ENCODE data around the gene HCN1.

Gene HCN1

DNA sequence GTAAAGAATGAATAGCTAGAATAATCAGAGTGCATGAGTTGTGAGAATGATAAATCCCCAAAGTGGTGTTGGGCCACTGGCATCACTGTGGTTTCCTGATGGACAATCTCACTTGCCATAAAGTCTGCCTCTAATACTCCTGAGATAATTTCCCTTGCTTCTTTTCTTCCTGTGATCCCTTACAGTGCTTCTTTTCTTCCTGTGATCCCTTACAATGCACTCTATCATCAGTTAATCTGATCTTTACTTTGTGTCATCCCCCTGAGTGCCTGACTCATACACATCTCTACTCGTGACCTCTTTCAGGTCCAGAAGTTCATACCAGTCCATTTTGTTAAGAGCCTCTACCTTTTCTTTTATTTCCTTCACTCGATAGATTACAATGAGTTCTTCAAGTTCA is 418.3 kb downstream of the HCN1 start:
- Histone ChIP-seq H3K9me3 (ENCODE audit: insufficient read depth, low read depth, low read length) (peaks cover 11% of the 10 kb centered on the region), H3K27me3 (ENCODE audit: insufficient read depth, low read length) (no peaks in the 10 kb centered on the region), H3K27ac (ENCODE audit: low read length) (no peak overlapping the region), H3K9ac (ENCODE audit: low read depth, low read length) (no peak overlapping the region), H3K4me3 (ENCODE audit: low read length) (no peak overlapping the region), H3K4me1 (ENCODE audit: insufficient read depth, low read length) (peaks cover 14% of the 10 kb centered on the region; the same call in 1 of the 2 replicates), H3K36me3 (ENCODE audit: insufficient read depth, low read depth, low read length) (peaks cover 6% of the 10 kb centered on the region; the same call in 1 of the 2 replicates)

DNA sequence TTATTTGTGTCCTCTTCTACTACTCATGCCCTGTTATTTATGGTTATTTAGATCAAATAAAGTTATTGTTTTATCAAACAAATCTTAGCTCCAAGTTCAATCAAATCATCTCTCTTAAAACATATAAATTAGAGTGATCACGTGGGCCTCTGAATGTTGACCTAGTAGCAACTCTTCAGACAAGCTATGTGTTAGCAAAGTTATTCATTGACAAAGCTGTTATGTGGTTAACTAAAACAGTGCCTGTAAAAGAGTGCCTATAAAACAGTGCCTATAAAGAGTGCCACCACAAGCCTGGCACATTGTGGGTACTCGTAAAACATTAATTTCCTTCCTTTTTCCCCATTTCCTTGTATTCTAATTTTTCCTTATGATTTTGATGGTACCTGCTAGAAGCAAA is 421.9 kb downstream of the HCN1 start:
- no peaks in the 10 kb centered on the region for H3K9me3 ChIP-seq (ENCODE audit: insufficient read depth, low read depth, low read length)
- no peaks in the 10 kb centered on the region for H3K27me3 ChIP-seq (ENCODE audit: insufficient read depth, low read length)
- H3K36me3 ChIP-seq (ENCODE audit: insufficient read depth, low read depth, low read length) = no peaks in the 10 kb centered on the region
- H3K9ac ChIP-seq (ENCODE audit: low read depth, low read length) = no peak overlapping the region
- H3K4me3 ChIP-seq (ENCODE audit: low read length) = no peak overlapping the region
- H3K27ac ChIP-seq (ENCODE audit: low read length) = no peak overlapping the region
- H3K4me1 ChIP-seq (ENCODE audit: insufficient read depth, low read length) = peaks cover 10% of the 10 kb centered on the region; the same call in 1 of the 2 replicates

DNA sequence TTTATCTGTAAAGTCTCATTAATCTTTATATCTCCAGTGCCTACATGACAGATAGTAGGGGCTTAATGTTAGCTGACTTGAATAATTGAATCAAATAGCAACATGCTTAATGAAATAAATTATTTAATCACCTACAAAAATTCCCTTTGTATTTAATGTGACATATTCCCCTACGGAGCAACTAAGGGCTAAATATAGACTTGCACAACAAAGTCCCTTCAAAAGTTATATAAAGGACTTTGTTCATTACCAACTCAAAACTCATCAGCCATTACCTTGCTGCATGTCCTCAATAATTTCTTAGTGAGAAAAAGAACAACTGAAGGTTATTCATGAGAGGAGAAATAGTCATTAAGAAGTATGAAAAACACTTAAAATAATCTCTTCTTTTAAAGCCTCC is 424.6 kb downstream of the HCN1 start:
- Histone ChIP-seq H3K36me3 (ENCODE audit: insufficient read depth, low read depth, low read length) (no peaks in the 10 kb centered on the region), H3K27ac (ENCODE audit: low read length) (no peak overlapping the region), H3K4me3 (ENCODE audit: low read length) (no peak overlapping the region), H3K27me3 (ENCODE audit: insufficient read depth, low read length) (no peaks in the 10 kb centered on the region), H3K9ac (ENCODE audit: low read depth, low read length) (no peak overlapping the region), H3K9me3 (ENCODE audit: insufficient read depth, low read depth, low read length) (no peaks in the 10 kb centered on the region), H3K4me1 (ENCODE audit: insufficient read depth, low read length) (no peaks in the 10 kb centered on the region)

DNA sequence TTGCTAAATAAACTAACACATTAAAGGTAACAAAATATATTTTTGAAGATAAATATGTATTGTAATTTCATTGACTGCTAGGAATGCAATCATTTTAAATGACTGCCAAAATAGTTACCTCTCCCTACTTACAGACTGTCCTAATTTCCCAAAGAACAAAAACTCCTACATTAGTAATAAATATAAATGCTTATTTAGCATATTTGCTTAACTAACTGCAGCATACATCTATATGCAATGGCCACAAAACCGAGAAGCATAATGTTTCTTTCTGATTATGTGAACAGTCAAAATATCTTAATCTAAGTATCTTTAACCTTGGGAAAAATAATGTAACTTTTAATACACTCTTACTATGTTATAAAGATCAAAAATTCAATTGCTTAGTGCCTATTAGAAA is 431.7 kb downstream of the HCN1 start:
- Histone ChIP-seq H3K9me3 (ENCODE audit: insufficient read depth, low read depth, low read length) (no peaks in the 10 kb centered on the region), H3K4me1 (ENCODE audit: insufficient read depth, low read length) (peaks cover 7% of the 10 kb centered on the region; the same call in 1 of the 2 replicates), H3K27ac (ENCODE audit: low read length) (no peak overlapping the region), H3K27me3 (ENCODE audit: insufficient read depth, low read length) (no peaks in the 10 kb centered on the region), H3K36me3 (ENCODE audit: insufficient read depth, low read depth, low read length) (no peaks in the 10 kb centered on the region), H3K4me3 (ENCODE audit: low read length) (no peak overlapping the region), H3K9ac (ENCODE audit: low read depth, low read length) (no peak overlapping the region)

DNA sequence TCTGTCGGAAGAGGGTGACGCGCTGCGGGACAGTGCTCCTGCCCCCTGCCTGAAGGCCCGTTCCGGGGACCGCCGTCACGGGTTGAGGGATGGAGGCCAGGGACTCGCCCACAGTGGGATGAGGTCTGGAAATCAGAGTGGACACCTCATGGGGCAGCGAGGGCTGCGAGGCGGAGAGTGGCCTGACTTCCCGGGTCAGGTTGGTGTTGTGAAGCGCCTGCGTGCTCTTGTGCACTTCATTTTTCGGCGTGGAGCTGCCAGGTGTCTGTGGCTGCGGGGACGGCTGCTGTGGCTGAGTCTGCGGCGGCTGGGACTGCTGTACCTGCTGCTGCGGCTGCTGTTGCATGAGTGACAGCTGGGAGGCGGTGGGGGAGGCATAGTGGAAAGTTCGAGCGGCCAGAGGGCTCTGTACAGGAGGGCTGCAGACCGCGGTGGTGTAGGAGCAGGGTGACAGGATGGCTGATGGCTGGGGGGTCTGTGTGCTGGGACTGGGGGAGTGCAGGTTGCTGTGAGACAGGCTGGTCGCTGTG is 434.1 kb downstream of the HCN1 start:
- Histone ChIP-seq H3K36me3 (ENCODE audit: insufficient read depth, low read depth, low read length) (no peaks in the 10 kb centered on the region), H3K9me3 (ENCODE audit: insufficient read depth, low read depth, low read length) (no peaks in the 10 kb centered on the region), H3K9ac (ENCODE audit: low read depth, low read length) (no peak overlapping the region), H3K4me3 (ENCODE audit: low read length) (no peak overlapping the region), H3K4me1 (ENCODE audit: insufficient read depth, low read length) (peaks cover 7% of the 10 kb centered on the region; the same call in 1 of the 2 replicates), H3K27ac (ENCODE audit: low read length) (no peak overlapping the region), H3K27me3 (ENCODE audit: insufficient read depth, low read length) (no peaks in the 10 kb centered on the region)

DNA sequence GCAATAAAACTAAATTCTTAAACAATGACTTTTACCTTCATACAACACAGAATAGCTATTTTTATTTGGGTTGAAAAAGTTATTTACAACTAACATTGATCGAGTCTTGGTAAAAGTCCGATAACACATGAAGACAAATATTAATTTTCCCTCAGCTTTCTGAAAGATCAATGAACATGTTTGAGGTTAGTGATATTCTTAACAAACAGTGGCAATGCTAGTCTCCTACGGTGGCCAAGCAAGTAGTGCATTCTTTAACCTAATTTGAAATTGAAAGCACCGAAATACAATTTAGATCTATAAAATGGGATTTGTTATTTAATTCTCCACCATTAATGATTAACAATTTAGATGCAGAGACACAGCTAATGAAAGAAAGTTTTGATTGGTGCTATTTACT is 435.1 kb downstream of the HCN1 start:
- Histone ChIP-seq H3K4me3 (ENCODE audit: low read length) (no peak overlapping the region), H3K9me3 (ENCODE audit: insufficient read depth, low read depth, low read length) (no peaks in the 10 kb centered on the region)

DNA sequence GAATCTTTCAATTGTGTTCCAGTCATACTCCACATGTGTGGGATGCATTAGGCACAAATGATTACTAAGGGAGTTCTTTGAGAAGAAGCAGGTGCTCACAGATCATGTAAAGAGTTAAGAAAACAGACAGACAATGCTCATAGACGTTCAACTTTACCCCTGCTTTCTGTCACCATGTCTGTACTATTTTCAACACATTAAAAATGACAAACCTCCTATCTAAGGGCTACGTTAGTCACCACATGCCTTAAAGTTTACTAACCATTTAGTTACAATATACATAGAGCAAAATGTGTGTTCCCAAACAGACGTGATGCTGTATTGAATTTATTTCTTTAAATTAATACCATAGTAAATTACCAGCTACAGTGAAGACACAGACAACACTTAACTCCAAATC is 435.9 kb downstream of the HCN1 start:
- H3K9me3 ChIP-seq (ENCODE audit: insufficient read depth, low read depth, low read length) = no peaks in the 10 kb centered on the region
- H3K9ac ChIP-seq (ENCODE audit: low read depth, low read length) = no peak overlapping the region
- H3K27me3 ChIP-seq (ENCODE audit: insufficient read depth, low read length) = no peaks in the 10 kb centered on the region
- H3K27ac ChIP-seq (ENCODE audit: low read length) = no peak overlapping the region
- peaks cover 7% of the 10 kb centered on the region; the same call in 1 of the 2 replicates for H3K4me1 ChIP-seq (ENCODE audit: insufficient read depth, low read length)
- no peak overlapping the region for H3K4me3 ChIP-seq (ENCODE audit: low read length)
- H3K36me3 ChIP-seq (ENCODE audit: insufficient read depth, low read depth, low read length) = no peaks in the 10 kb centered on the region

More for the DNA sequence above, 435.1 kb downstream of the HCN1 start:
- Histone ChIP-seq H3K27ac (ENCODE audit: low read length) (no peak overlapping the region), H3K27me3 (ENCODE audit: insufficient read depth, low read length) (no peaks in the 10 kb centered on the region), H3K9ac (ENCODE audit: low read depth, low read length) (no peak overlapping the region), H3K36me3 (ENCODE audit: insufficient read depth, low read depth, low read length) (no peaks in the 10 kb centered on the region), H3K4me1 (ENCODE audit: insufficient read depth, low read length) (peaks cover 7% of the 10 kb centered on the region; the same call in 1 of the 2 replicates)

DNA sequence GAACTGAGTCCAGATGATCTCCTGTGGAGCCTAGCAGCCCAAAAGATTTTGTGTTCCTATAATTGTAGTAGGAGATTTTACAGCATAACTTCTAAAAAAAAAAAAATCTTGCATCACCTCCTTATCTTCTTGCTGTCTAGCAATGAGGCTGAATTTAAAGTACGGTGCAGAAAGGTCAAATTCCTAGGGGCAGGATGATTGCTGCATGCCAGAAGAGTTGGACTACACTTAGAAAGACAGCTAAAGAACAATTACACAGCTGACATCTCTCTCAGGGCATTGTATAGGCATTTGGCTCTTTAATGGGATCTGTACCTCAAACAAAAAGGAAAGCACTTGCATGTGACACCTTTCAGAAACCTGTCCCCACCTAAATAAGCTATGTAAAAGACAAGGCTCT is 443.2 kb downstream of the HCN1 start:
- no peak overlapping the region for H3K4me3 ChIP-seq (ENCODE audit: low read length)
- H3K4me1 ChIP-seq (ENCODE audit: insufficient read depth, low read length) = 0 out of 2 replicates have a peak, but pooled peaks cover 2% of the 10 kb centered on the region
- H3K36me3 ChIP-seq (ENCODE audit: insufficient read depth, low read depth, low read length) = no peaks in the 10 kb centered on the region
- H3K9me3 ChIP-seq (ENCODE audit: insufficient read depth, low read depth, low read length) = peaks cover 10% of the 10 kb centered on the region; the same call in 1 of the 2 replicates
- H3K27ac ChIP-seq (ENCODE audit: low read length) = no peak overlapping the region
- no peaks in the 10 kb centered on the region for H3K27me3 ChIP-seq (ENCODE audit: insufficient read depth, low read length)
- H3K9ac ChIP-seq (ENCODE audit: low read depth, low read length) = no peak overlapping the region

DNA sequence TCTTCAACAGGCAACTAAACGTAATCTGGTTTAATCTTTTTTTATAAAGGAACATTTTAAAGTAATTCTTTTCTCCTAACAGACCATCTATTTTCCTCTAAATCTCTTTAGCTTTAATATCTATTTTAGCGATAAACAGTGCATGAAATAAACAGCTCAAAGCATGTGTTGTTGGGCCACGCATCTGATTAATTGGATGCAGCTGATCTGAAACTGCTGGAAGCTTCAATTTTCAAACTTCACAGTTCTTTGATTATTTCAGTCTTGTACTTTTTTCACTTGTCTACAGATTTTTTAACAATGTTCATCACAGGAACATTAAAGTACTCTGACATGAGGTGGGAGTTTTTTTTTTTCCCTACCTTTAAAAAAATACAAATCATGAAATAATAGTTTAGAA is 443.6 kb downstream of the HCN1 start:
- Histone ChIP-seq H3K36me3 (ENCODE audit: insufficient read depth, low read depth, low read length) (no peaks in the 10 kb centered on the region), H3K9ac (ENCODE audit: low read depth, low read length) (no peak overlapping the region), H3K27ac (ENCODE audit: low read length) (no peak overlapping the region), H3K9me3 (ENCODE audit: insufficient read depth, low read depth, low read length) (peaks cover 10% of the 10 kb centered on the region; the same call in 1 of the 2 replicates), H3K27me3 (ENCODE audit: insufficient read depth, low read length) (no peaks in the 10 kb centered on the region), H3K4me3 (ENCODE audit: low read length) (no peak overlapping the region), H3K4me1 (ENCODE audit: insufficient read depth, low read length) (0 out of 2 replicates have a peak, but pooled peaks cover 2% of the 10 kb centered on the region)

DNA sequence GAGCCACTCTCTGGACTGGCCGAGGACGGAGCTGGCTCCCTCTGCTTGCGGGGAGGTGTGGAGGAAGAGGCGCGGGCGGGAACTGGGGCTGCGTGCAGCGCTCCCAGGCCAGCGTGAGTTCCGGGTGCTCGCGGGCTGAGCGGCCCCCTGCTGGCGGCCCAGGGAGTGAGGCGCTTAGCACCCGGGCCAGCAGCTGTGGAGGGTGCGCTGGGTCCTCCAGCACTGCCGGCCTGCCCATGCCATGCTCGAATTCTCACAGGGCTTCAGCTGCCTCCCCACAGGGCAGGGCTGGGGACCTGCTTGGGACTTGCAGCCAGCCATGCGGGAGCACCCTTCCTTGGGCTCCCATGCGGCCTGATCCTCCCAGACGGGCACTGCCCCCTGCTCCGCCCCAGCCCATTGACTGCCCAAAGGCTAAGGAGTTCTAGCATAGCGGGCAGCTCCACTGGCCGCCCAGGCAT is 470.6 kb downstream of the HCN1 start:
- H3K9me3 ChIP-seq (ENCODE audit: insufficient read depth, low read depth, low read length) = no peaks in the 10 kb centered on the region
- no peak overlapping the region for H3K27ac ChIP-seq (ENCODE audit: low read length)
- no peaks in the 10 kb centered on the region for H3K4me1 ChIP-seq (ENCODE audit: insufficient read depth, low read length)
- no peak overlapping the region for H3K9ac ChIP-seq (ENCODE audit: low read depth, low read length)
- H3K27me3 ChIP-seq (ENCODE audit: insufficient read depth, low read length) = no peaks in the 10 kb centered on the region
- H3K4me3 ChIP-seq (ENCODE audit: low read length) = no peak overlapping the region
- H3K36me3 ChIP-seq (ENCODE audit: insufficient read depth, low read depth, low read length) = no peaks in the 10 kb centered on the region

DNA sequence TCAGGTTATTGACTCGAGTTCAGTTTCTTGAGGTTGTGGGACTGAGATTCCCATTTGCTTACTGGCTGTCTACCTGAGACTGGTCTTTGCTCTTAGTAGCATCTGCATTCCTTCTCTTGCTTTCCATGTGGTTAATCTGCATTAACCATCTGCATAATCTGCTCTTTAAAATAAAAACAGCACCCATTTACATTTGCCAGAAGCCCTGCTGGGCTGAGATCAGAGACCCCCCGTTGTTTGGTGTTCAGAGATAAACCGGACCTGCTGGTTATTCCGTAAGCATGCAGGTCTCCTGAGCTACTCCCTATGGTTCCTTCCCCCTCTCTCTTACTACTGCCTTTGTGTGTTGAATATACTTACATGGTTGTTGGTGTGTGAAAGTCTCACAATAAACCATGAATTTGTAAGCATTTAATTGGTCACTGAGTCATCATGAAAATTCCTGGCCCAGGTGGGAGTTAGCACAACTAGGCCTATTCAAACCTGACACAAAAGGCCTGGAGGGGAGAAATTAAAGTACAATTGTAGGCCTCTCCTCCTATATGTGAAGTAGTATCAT is 490.7 kb downstream of the HCN1 start:
- Histone ChIP-seq H3K4me3 (ENCODE audit: low read length) (peak overlapping the region; percentile 5; the same call in 1 of the 2 replicates), H3K9me3 (ENCODE audit: insufficient read depth, low read depth, low read length) (peaks cover 18% of the 10 kb centered on the region; the same call in 1 of the 2 replicates), H3K9ac (ENCODE audit: low read depth, low read length) (no peak overlapping the region; the same call in 1 of the 2 replicates), H3K4me1 (ENCODE audit: insufficient read depth, low read length) (peaks cover 15% of the 10 kb centered on the region), H3K27me3 (ENCODE audit: insufficient read depth, low read length) (no peaks in the 10 kb centered on the region), H3K27ac (ENCODE audit: low read length) (no peak overlapping the region), H3K36me3 (ENCODE audit: insufficient read depth, low read depth, low read length) (no peaks in the 10 kb centered on the region)

Data from iPS-20b (cell line).